WERI-Rb-1 (cell line): ENCODE measurements around the gene RASA3.
A peak's percentile ranks its signal among the peaks of the same experiment; 100 is the strongest.
"Not testable (repeated sequence)": the region's sequence is repeated elsewhere in the genome, so short reads cannot be mapped to it uniquely, and the experiment has no call there.

Experiments used
- DNase-seq: peaks from one replicate; pipeline ENCODE4 v3.0.0-alpha.2; 2020
- H3K27ac ChIP-seq: fragments of 250-450 bp; sonication (Bioruptor Pico); 2 replicates; pipeline ENCODE4 v1.5.1; 2020; ENCODE audit warnings: mild to moderate bottlenecking, moderate library complexity
- H3K27me3 ChIP-seq: fragments of 250-450 bp; sonication (Bioruptor Pico); 2 replicates; pipeline ENCODE4 v1.5.1; 2021; ENCODE audit warnings: mild to moderate bottlenecking, low read depth, moderate library complexity; ENCODE audit not compliant: insufficient read depth, severe bottlenecking
- H3K36me3 ChIP-seq: fragments of 250-450 bp; sonication (Bioruptor Pico); 2 replicates; pipeline ENCODE4 v1.5.1; 2020; ENCODE audit warnings: mild to moderate bottlenecking, moderate library complexity
- H3K4me3 ChIP-seq: 2 replicates; pipeline ENCODE4 v1.5.1; 2011; ENCODE audit warnings: low read depth, mild to moderate bottlenecking, control low read depth, low read length
- H3K9me3 ChIP-seq: fragments of 250-450 bp; sonication (Bioruptor Pico); 2 replicates; pipeline ENCODE4 v1.5.1; 2021; ENCODE audit warnings: mild to moderate bottlenecking, moderate library complexity; ENCODE audit not compliant: severe bottlenecking
- TF ChIP-seq, protein P1 (sequence below): IDR thresholded peaks from 2 replicates; pipeline ENCODE4 v1.5.1; 2011; ENCODE audit warnings: low read depth, mild to moderate bottlenecking, control low read depth, inconsistent platforms, low read length

The RASA3 gene, protein sequence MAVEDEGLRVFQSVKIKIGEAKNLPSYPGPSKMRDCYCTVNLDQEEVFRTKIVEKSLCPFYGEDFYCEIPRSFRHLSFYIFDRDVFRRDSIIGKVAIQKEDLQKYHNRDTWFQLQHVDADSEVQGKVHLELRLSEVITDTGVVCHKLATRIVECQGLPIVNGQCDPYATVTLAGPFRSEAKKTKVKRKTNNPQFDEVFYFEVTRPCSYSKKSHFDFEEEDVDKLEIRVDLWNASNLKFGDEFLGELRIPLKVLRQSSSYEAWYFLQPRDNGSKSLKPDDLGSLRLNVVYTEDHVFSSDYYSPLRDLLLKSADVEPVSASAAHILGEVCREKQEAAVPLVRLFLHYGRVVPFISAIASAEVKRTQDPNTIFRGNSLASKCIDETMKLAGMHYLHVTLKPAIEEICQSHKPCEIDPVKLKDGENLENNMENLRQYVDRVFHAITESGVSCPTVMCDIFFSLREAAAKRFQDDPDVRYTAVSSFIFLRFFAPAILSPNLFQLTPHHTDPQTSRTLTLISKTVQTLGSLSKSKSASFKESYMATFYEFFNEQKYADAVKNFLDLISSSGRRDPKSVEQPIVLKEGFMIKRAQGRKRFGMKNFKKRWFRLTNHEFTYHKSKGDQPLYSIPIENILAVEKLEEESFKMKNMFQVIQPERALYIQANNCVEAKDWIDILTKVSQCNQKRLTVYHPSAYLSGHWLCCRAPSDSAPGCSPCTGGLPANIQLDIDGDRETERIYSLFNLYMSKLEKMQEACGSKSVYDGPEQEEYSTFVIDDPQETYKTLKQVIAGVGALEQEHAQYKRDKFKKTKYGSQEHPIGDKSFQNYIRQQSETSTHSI

GRCh38 chr13:114132419-114133121 is at the start of gene RASA3:
RASA3 (minus strand) TSS chr13:114132623; CDS start chr13:114132489, 134 bp downstream.
- Histone ChIP-seq H3K27me3 (no peaks in the 10 kb centered on the region), H3K9me3 (no peaks in the 10 kb centered on the region), H3K36me3 (no peaks in the 10 kb centered on the region), H3K4me3 (peak within 1 kb of the TSS; percentile 60), H3K27ac (peak within 1 kb of the TSS; percentile 56)
- DNase-seq: peak; percentile 88
- TF ChIP-seq, protein P1, sequence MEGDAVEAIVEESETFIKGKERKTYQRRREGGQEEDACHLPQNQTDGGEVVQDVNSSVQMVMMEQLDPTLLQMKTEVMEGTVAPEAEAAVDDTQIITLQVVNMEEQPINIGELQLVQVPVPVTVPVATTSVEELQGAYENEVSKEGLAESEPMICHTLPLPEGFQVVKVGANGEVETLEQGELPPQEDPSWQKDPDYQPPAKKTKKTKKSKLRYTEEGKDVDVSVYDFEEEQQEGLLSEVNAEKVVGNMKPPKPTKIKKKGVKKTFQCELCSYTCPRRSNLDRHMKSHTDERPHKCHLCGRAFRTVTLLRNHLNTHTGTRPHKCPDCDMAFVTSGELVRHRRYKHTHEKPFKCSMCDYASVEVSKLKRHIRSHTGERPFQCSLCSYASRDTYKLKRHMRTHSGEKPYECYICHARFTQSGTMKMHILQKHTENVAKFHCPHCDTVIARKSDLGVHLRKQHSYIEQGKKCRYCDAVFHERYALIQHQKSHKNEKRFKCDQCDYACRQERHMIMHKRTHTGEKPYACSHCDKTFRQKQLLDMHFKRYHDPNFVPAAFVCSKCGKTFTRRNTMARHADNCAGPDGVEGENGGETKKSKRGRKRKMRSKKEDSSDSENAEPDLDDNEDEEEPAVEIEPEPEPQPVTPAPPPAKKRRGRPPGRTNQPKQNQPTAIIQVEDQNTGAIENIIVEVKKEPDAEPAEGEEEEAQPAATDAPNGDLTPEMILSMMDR: no peak

DNA sequence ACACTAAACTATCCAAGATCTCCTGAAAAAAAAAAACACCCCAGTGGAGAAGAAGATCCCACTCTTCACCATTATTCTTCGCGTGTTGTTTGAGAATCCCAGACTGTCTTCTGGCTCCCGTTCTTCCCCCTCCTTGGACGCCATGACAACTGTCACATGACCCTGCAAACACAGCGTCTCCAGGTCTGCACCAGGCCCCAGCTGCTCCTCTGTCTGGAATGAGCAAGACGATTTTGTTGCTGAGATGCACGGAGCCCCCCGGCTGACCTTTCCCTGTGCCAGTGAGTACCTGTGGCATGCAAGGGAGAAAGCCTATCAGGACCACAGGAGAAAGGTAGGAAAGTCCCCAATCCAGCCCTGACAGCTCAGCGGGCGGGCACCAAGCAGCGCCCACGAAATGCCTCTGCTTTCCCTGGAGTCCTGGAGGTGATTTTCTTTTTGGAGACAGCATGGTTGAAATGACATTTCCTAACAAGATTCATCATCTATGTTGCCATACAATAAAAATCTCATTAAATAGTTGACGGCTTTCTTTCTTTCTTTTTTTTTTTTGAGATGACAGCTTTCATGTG is 46.8 kb upstream of the RASA3 start, which contains the start of gene CFAP97D2:
Gene CFAP97D2 (plus strand): TSS at position 171 of the 572 bp plus-strand sequence. CDS start 74 bp downstream, at position 245.
- DNase-seq: no peak
- H3K27ac ChIP-seq: no peak within 1 kb of the TSS
- no peaks in the 10 kb centered on the region for H3K27me3 ChIP-seq
- H3K4me3 ChIP-seq: no peak within 1 kb of the TSS
- H3K36me3 ChIP-seq: no peaks in the 10 kb centered on the region
- peaks cover 3% of the 10 kb centered on the region for H3K9me3 ChIP-seq
- TF ChIP-seq, protein P1: no peak

DNA sequence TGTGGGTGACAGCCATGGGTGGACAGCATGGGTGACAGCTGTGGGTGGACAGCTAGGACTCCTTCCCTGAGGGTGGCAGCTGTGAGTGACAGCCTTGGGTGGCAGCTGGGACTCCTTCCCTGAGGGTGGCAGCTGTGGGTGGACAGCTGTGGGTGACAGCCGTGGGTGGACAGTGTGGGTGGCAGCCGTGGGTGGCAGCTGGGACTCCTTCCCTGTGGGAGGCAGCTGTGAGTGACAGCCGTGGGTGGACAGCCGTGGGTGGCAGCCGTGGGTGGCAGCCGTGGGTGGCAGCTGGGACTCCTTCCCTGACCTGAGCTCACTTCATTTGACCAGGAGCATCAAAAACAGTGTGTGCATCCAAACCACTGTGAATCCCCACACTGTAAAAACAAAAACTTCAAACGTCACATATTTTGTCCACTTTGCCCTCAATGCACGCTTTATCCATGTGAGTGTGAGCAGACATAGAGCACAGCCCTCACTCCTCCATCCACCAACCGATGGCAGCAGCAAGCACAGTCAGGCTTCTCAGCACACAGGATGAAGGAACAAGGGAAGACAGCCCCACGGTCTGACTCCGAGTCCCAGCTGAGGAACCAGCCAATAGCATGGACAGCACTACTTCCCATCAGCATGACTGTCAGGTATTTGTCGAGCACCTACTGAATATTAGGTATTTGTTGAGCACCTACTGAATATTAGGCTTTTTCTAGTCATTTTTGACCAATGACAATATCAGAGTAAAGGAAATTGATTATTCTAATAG is 45.0 kb upstream of the RASA3 start:
- Histone ChIP-seq H3K9me3 (peaks cover 13% of the 10 kb centered on the region), H3K27me3 (no peaks in the 10 kb centered on the region), H3K27ac (no peak overlapping the region), H3K4me3 (no peak overlapping the region), H3K36me3 (no peaks in the 10 kb centered on the region)
- TF ChIP-seq, protein P1: no peak
- DNase-seq: no peak

DNA sequence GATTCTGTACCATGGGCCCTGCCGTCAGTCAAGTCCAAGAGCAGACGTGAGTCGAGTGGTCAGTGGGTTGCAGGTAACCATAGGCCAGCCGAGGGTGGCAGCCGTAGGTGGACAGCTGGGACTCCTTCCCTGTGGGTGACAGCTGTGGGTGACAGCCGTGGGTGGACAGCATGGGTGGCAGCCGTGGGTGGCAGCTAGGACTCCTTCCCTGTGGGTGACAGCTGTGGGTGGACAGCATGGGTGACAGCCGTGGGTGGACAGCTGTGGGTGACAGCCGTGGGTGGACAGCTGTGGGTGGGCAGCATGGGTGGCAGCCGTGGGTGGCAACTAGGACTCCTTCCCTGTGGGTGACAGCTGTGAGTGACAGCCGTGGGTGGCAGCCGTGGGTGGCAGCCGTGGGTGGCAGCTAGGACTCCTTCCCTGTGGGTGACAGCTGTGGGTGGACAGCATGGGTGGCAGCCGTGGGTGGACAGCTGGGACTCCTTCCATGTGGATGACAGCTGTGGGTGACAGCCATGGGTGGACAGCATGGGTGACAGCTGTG is 44.0 kb upstream of the RASA3 start:
- not testable (repeated sequence) for H3K4me3 ChIP-seq, DNase-seq, H3K27ac ChIP-seq, H3K36me3 ChIP-seq, H3K27me3 ChIP-seq
- H3K9me3 ChIP-seq: peaks cover 13% of the 10 kb centered on the region

DNA sequence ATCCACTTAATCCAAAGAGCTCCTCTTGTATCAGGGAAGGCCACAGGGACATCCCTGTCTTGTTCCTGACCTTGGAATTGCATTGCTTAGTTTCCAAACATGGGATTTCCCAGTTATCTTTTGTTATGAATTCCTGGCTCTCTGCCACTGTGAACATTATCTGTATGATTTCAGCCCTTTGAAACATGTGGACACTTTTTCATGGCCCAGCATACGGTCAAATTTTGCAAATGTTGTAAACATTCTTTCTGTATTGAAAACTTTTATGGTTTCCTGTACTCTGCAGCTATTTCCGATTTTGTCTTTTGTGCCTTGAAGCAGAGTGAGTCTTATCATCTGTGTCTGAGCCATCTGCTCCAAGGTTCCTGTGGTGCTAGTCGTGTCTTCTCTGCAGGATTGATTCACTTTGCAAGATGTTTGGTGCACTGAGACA is 42.1 kb upstream of the RASA3 start:
- no peaks in the 10 kb centered on the region for H3K36me3 ChIP-seq
- no peaks in the 10 kb centered on the region for H3K27me3 ChIP-seq
- H3K9me3 ChIP-seq: peaks cover 12% of the 10 kb centered on the region
- no peak for DNase-seq
- H3K27ac ChIP-seq: no peak overlapping the region
- no peak overlapping the region for H3K4me3 ChIP-seq
- TF ChIP-seq, protein P1: no peak
